HG02885 (cell line): Measurements from ENCODE around the gene C12orf75.
"Not testable (repeated sequence)": the region's sequence is repeated elsewhere in the genome, so short reads cannot be mapped to it uniquely, and the experiment has no call there.

ENCODE experiments used
- ATAC-seq: cut with Tn5 transposase; IDR thresholded peaks from one replicate; pipeline ENCODE4 v1.9.1; 2021; ENCODE audit warnings: mild to moderate bottlenecking; ENCODE audit not compliant: unreplicated experiment, poor library complexity

C12orf75 gene

GRCh38 chr12:105365231-105365630 is 34.7 kb downstream of the C12orf75 start:
- ATAC-seq: no peak

GRCh38 chr12:105368047-105368646 is 37.7 kb downstream of the C12orf75 start:
- no peak for ATAC-seq

GRCh38 chr12:105369014-105369413 is 38.5 kb downstream of the C12orf75 start:
- no peak for ATAC-seq

GRCh38 chr12:105374303-105374702 is 43.8 kb downstream of the C12orf75 start:
- no peak for ATAC-seq

- no peak for ATAC-seq
These were observed 46.6 kb downstream of the C12orf75 start for GRCh38 chr12:105377077-105377476.

GRCh38 chr12:105378911-105379310 is 48.4 kb downstream of the C12orf75 start:
- no peak for ATAC-seq

GRCh38 chr12:105382771-105383622 is 52.5 kb downstream of the C12orf75 start:
- ATAC-seq: no peak

GRCh38 chr12:105384220-105384619 is 53.7 kb downstream of the C12orf75 start:
- no peak for ATAC-seq

- ATAC-seq: no peak
These were observed 54.5 kb downstream of the C12orf75 start for GRCh38 chr12:105384916-105385535.

- ATAC-seq: no peak
These were observed 55.9 kb downstream of the C12orf75 start for GRCh38 chr12:105386431-105386830.

- ATAC-seq: no peak
These were observed 60.7 kb downstream of the C12orf75 start for GRCh38 chr12:105391231-105391630.

GRCh38 chr12:105393587-105393986 is 63.1 kb downstream of the C12orf75 start:
- no peak for ATAC-seq

GRCh38 chr12:105396024-105396423 is 65.5 kb downstream of the C12orf75 start:
- ATAC-seq: no peak

- ATAC-seq: no peak
These were observed 66.5 kb downstream of the C12orf75 start for GRCh38 chr12:105396983-105397382.

GRCh38 chr12:105398930-105399329 is 68.4 kb downstream of the C12orf75 start:
- ATAC-seq: no peak

GRCh38 chr12:105399428-105400081 is 69.1 kb downstream of the C12orf75 start:
- no peak for ATAC-seq

- ATAC-seq: no peak
These were observed 69.7 kb downstream of the C12orf75 start for GRCh38 chr12:105400227-105400626.

- no peak for ATAC-seq
These were observed 70.7 kb downstream of the C12orf75 start for GRCh38 chr12:105401198-105401597.

GRCh38 chr12:105402366-105402765 is 71.9 kb downstream of the C12orf75 start:
- no peak for ATAC-seq

- ATAC-seq: no peak
These were observed 72.6 kb downstream of the C12orf75 start for GRCh38 chr12:105403095-105403494.

- ATAC-seq: not testable (repeated sequence)
These were observed 73.6 kb downstream of the C12orf75 start for GRCh38 chr12:105404134-105404533.
